ENCODE measurements around the gene HLCS. TPM values are rescaled to one million over a fixed set of nuclear protein-coding genes. Genes with fewer than 3 reads are reported as not detected.

The HLCS gene
- total RNA-seq, 2 experiments from 2014 or later, result 12.5 to 15.5 TPM

DNA sequence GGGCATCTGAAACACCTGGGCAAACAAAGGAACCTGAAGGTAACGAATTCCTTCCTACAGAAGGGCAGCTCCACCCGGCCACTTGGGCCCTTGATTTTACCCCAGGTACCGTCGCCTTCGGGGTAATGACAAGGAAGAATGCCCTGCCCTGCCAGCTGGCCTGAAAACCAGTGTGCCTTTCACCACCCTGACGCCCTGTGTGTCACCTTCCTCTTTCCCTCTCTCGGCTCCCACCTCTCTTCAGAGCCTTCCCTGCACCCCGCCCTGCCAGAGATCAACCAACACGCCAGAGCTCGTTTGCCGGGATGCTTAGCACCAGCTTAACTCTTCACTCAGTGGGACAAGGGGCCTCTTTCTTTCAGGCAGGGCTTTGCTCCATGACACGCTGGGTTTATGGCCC is 181.5 kb downstream of the HLCS start:
- no peak overlapping the region for H3K4me3 Mint-ChIP-seq
- intact Hi-C loops (cut with micrococcal nuclease), result no loop called here

DNA sequence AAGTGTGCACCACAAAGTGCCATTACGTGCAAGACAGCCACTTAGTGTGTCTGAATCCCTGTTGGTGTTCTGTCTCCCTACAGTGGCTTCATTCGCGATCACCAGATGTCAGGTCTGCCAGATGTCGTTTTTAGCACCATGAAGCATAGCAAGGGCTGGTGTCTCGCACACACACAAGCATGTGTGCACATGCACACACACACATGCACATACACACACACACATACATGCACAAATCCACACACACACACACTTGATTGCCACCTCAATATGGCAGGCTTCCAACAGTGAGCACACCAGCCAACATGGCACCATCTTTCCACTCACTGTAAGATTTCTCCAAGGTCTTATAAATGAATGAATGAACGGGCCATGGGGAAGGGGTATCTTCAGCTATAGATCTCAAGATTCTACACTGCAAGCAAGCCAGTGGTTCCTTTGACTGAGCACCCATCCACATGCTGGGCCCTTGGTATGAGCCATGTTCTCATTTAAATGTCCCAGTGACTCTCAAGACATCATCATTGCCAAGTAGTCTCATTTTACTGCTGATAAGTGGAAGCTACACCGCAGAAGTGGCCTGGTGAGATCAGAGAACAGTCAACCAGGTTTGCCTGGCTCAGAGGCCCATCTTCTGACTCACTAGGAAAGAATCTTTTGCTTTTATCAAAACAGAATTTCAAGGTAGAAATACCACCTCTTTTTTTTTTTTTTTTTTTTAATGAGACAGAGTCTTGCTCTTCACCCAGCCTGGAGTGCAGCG is 182.7 kb downstream of the HLCS start:
- ChIA-PET POLR2A (interaction anchor here (1.1 to 1.2 kb wide), 2 partner anchors 10 to 46 kb away, joined by 3 read pairs; no protein-coding TSS in a partner anchor), CTCF (interaction anchor here (0.9 kb wide), 1 partner anchor 153 kb away, joined by 3 read pairs; no protein-coding TSS in a partner anchor)
- ATAC-seq, result no peak
- Mint-ChIP-seq H3K4me1 (ENCODE audit: low read depth) (no peaks in the 10 kb centered on the region), H3K27me3 (no peaks in the 10 kb centered on the region), H3K9me3 (no peaks in the 10 kb centered on the region), H3K36me3 (ENCODE audit: low read depth) (no peaks in the 10 kb centered on the region), H3K27ac (no peak overlapping the region), H3K4me3 (no peak overlapping the region)
- intact Hi-C loops (cut with micrococcal nuclease), result no loop called here
- TF ChIP-seq, protein P1, sequence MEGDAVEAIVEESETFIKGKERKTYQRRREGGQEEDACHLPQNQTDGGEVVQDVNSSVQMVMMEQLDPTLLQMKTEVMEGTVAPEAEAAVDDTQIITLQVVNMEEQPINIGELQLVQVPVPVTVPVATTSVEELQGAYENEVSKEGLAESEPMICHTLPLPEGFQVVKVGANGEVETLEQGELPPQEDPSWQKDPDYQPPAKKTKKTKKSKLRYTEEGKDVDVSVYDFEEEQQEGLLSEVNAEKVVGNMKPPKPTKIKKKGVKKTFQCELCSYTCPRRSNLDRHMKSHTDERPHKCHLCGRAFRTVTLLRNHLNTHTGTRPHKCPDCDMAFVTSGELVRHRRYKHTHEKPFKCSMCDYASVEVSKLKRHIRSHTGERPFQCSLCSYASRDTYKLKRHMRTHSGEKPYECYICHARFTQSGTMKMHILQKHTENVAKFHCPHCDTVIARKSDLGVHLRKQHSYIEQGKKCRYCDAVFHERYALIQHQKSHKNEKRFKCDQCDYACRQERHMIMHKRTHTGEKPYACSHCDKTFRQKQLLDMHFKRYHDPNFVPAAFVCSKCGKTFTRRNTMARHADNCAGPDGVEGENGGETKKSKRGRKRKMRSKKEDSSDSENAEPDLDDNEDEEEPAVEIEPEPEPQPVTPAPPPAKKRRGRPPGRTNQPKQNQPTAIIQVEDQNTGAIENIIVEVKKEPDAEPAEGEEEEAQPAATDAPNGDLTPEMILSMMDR (IDR thresholded peaks at IDR 0.05), result no peak
- no peak for DNase-seq

More for the DNA sequence above, 181.5 kb downstream of the HLCS start:
- Mint-ChIP-seq H3K36me3 (ENCODE audit: low read depth) (no peaks in the 10 kb centered on the region), H3K27me3 (no peaks in the 10 kb centered on the region), H3K27ac (no peak overlapping the region), H3K4me1 (ENCODE audit: low read depth) (no peaks in the 10 kb centered on the region), H3K9me3 (no peaks in the 10 kb centered on the region)
- DNase-seq (no peak), ATAC-seq (no peak)
- ChIA-PET POLR2A (interaction anchor here (1.1 kb wide), 1 partner anchor 9 kb away, joined by 3 read pairs; no protein-coding TSS in a partner anchor), CTCF (interaction anchor here (1.0 kb wide), 1 partner anchor 154 kb away, joined by 3 read pairs; no protein-coding TSS in a partner anchor)
- TF ChIP-seq, protein P1 (IDR thresholded peaks at IDR 0.05), result no peak

DNA sequence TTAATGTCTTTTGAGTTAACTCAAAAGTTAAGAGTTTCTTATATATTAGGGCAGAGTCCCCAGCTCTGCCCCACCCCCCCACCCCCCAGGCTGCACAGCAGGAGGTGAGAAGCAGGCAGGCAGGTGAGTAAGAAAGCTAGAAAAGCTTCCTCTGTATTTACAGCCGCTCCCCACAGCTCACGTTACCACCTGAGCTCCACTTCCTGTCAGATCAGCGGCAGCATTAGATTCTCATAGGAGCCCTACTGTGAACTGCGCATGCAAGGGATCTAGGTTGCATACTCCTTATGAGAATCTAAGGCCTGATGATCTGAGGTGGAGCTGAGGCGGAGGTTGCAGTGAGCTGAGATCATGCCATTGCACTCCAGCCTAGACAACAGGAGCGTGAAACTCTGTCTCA is 185.6 kb downstream of the HLCS start:
- ChIA-PET CTCF (no interaction called here), POLR2A (no interaction called here)
- no peak overlapping the region for H3K4me3 Mint-ChIP-seq
- DNase-seq (no peak), ATAC-seq (no peak)
- TF ChIP-seq, protein P1 (IDR thresholded peaks at IDR 0.05), result no peak
- no peaks in the 10 kb centered on the region for H3K9me3 Mint-ChIP-seq
- no peak overlapping the region for H3K27ac Mint-ChIP-seq
- intact Hi-C loops (cut with micrococcal nuclease), result no loop called here
- H3K36me3 Mint-ChIP-seq (ENCODE audit: low read depth), result no peaks in the 10 kb centered on the region
- H3K4me1 Mint-ChIP-seq (ENCODE audit: low read depth), result no peaks in the 10 kb centered on the region
- no peaks in the 10 kb centered on the region for H3K27me3 Mint-ChIP-seq

DNA sequence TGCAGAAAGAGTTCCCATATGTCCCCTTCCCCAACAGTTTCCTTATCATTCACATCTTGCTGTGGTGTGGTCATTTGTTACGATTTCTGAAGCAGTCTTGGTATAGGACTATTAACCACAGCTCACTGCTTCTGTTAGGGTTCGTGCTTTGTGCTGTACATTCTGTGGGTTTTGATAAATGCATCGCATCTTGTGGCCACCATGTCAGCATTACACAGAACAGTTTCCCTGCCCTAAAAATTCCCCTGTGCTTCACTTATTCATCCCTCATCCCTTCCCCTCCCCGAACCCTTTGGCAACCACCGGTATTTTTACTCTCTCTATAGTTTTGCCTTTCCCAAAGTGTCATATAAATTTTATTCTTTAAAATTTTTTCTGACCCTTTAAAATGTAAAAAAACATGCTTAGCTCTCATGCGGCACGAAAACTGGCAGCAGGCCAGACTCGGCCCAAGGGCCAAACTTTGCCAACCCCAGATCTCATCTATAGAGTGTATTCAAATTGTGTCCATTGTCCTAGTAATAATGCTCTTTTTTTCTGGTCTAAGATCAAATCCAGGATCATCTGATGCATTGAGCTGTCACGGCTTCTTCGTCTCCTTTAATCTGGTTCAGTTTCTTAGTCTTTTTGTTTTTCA is 189.4 kb downstream of the HLCS start:
- H3K27me3 Mint-ChIP-seq, result no peaks in the 10 kb centered on the region
- H3K9me3 Mint-ChIP-seq, result no peaks in the 10 kb centered on the region
- DNase-seq (no peak), ATAC-seq (no peak)
- H3K36me3 Mint-ChIP-seq (ENCODE audit: low read depth), result no peaks in the 10 kb centered on the region
- intact Hi-C loops (cut with micrococcal nuclease), result no loop called here
- ChIA-PET CTCF (no interaction called here), POLR2A (no interaction called here)
- no peaks in the 10 kb centered on the region for H3K4me1 Mint-ChIP-seq (ENCODE audit: low read depth)
- no peak overlapping the region for H3K27ac Mint-ChIP-seq
- H3K4me3 Mint-ChIP-seq, result no peak overlapping the region
- TF ChIP-seq, protein P1 (IDR thresholded peaks at IDR 0.05), result no peak

DNA sequence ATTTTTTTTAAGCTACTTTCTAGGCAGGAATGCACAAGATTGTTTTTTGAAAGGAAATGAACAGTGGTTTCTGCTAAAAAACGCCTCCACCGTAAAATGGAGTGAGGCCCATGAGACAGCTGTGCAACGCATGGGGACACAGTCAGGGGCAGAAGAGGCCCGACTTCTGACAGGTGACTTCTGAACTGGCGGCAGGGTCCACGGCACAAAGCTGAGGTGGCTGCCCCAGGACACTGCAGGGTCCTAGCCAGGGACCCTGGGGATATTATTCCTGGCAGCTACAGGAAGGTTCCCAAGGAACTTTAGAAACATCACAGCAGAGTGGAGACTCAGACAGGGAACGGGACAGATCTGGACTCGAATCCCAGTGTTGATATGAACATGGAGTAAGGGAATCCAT is 192.5 kb downstream of the HLCS start:
- Mint-ChIP-seq H3K36me3 (ENCODE audit: low read depth) (no peaks in the 10 kb centered on the region), H3K27me3 (no peaks in the 10 kb centered on the region), H3K4me1 (ENCODE audit: low read depth) (no peaks in the 10 kb centered on the region), H3K4me3 (no peak overlapping the region), H3K9me3 (no peaks in the 10 kb centered on the region), H3K27ac (no peak overlapping the region)
- ChIA-PET POLR2A (no interaction called here), CTCF (interaction anchor here (1.6 kb wide), 1 partner anchor 144 kb away, joined by 7 read pairs; no protein-coding TSS in a partner anchor)
- ATAC-seq (no peak), DNase-seq (no peak)
- TF ChIP-seq, protein P1 (IDR thresholded peaks at IDR 0.05), result no peak
- intact Hi-C loops (cut with micrococcal nuclease), result no loop called here

Data from activated CD8-positive, alpha-beta T cell treated with anti-CD3 and anti-CD28 coated beads for 36 hours (primary cell).